HG02623 (cell line): ENCODE results near the gene MT1M.
"Not testable (repeated sequence)": the region's sequence is repeated elsewhere in the genome, so short reads cannot be mapped to it uniquely, and the experiment has no call there.

ENCODE experiments used
- ATAC-seq: cut with Tn5 transposase; IDR thresholded peaks from one replicate; pipeline ENCODE4 v1.9.1; 2021; ENCODE audit warnings: moderate library complexity; ENCODE audit not compliant: unreplicated experiment

MT1M gene

DNA sequence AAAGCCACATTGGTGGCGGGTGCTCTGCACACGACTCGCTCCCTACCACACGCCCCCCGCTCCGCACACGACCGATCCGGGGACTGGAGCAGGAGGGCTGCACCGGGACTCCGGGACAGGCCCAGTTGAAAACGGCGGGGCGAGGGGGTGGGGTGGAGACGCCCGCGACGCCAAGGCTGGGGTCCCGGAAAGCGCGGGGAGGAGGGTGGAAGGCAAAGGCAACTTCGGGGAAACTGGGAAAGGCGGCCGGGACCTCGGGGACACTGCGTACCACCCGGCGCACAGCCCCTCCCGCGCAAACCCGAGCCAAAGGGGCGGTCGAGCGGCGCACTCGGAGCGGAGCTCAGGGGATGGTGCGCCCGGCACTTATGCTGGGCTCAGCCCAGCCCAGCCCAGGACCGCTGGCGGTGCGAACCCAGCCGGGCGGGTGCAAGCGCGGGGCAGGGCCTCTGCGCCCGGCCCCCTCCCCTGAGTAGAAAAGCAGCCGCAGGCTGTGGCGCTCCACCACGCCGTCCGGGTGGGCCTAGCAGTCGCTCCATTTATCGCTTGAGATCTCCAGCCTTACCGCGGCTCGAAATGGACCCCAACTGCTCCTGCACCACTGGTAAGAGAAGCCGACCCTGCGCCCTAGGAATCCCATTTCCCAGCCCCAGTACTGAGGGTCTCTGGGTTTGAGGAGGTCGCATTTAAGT lies at the start of gene MT1M:
TSS of gene MT1M (plus strand) at position 504 of the 692 bp plus-strand sequence. CDS start at position 577, 73 bp downstream.
- ATAC-seq: no peak

DNA sequence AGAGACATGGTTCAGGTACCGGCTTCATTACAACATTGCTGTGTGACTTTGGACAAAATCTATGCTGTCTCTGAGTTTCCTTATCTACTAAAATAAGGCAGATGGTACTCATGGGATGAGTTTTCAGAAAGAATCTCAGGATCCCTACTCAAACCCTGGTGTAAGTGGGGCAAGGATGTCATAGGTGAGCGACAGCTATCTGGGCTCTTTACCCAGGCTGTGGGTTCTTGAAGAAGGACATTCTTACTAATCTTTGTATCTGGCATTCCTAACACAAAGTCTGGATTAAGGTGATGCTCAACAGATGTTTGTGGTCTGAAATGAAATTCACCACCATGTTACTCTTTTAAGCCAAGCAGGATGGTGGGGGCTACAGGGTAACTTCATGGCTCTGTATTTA lies 49.5 kb upstream of the MT1M start:
- not testable (repeated sequence) for ATAC-seq

- no peak for ATAC-seq
These were observed 48.9 kb upstream of the MT1M start for GRCh38 chr16:56583351-56584168.

DNA sequence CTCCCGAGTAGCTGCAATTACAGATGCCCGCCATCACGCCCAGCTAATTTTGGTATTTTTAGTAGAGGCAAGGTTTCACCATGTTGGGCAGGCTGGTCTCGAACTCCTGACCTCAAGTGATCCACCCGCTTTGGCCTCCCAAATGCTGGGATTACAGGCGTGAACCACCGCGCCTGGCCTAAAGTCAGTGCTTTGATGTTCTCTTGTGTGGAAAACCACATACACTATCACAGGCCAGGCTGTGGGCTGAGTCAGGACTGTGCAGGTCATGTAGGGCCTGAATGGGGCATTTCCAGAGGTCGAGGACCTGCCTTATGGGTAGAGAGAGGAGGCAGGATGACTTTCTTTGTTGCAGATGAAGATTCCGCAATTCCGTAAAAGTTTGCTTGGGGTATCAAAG lies 48.2 kb upstream of the MT1M start:
- ATAC-seq: no peak

GRCh38 chr16:56588781-56589140 lies 43.7 kb upstream of the MT1M start:
- ATAC-seq: no peak

DNA sequence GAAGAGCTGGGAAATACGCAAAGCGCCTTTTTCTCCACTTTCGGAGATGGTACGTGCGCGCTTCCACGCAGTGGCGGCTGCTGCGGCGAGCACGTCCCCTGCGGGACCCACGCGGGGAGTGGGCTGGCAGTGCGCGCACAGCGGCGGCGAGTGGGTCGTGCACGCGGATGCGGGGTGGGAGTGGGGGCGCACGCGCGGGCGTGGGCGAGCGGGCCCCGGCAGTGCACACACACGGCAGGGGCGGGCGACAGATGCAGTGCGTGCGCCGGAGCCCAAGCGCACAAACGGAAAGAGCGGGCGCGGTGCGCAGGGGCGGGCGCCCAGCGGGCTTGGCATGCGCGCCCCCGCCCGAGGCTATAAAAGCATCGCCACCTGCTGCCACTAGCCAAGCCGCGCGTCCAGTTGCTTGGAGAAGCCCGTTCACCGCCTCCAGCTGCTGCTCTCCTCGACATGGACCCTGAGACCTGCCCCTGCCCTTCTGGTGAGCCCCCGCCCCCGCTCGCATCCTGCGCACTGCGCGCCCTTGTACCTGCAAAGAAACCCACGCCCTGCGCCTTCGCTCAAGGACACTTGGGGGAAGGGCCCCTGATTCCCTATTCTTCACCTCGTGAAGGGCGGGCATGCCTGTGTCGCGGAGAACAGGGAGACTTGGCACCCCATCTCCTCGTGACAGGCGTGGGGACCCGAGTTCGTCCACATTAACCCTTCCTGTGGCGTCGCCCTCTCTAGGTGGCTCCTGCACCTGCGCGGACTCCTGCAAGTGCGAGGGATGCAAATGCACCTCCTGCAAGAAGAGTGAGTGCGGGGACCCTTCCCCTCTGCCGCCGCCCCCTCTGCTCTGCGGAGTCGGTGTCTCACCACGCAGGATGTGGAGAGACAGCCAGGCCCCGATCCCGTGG lies 43.1 kb upstream of the MT1M start, which contains the start of gene MT3:
TSS of gene MT3 (plus strand) at position 388 of the 899 bp plus-strand sequence. CDS start at position 451, 63 bp downstream.
- no peak for ATAC-seq

DNA sequence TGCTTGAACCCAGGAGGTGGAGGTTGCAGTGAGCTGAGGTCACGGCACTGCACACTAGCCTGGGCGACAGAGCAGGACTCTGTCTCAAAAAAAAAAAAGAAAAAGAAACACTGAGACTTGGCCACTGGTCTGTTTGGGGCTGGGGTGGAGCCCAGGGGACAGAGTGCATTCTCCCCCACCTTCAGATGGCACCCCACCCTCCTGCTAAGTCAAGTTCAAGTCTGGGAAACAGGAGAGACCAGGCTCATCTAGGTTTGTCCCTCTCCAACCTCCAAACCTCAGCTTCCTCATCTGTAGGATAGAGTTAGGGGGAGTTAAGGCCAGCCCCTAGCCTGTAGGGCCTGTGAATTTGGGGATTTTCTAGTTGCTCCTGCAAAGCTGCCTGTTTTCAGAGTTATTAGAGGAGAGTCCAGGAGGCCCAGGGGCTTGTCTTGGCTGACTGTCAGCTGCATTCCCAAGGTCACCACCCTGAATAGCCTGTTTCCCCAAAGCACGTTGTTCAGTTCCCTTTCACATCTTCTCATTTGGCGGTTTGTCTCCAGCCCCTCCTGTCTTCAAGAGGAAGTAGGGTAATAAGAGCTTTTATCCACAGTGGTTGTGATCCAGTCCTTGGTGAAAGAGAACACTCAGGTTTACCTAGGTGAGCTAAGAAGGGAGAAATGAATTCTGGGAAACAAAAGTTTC lies 40.9 kb upstream of the MT1M start:
- no peak for ATAC-seq

GRCh38 chr16:56593573-56594291 lies 38.7 kb upstream of the MT1M start:
- no peak for ATAC-seq

DNA sequence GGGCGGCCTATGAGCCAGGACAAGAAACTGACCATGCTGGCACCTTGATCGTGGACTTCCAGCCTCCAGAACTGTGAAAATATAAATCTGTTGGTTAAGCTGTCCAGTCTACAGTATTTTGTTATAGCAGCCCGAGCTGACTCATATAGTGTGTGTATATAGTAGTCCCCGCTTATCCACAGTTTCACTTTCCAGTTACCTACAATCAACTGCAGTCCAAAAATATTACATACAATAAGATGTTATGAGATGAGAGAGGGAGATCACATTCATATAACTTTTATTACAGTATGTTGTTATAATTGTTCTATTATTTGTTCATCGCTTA lies 38.2 kb upstream of the MT1M start:
- no peak for ATAC-seq

- no peak for ATAC-seq
These were observed 32.0 kb upstream of the MT1M start for GRCh38 chr16:56600398-56600999.

GRCh38 chr16:56601325-56601724 lies 31.1 kb upstream of the MT1M start:
- ATAC-seq: no peak

- ATAC-seq: no peak
These were observed 28.9 kb upstream of the MT1M start for GRCh38 chr16:56603589-56603988.

GRCh38 chr16:56604966-56605365 lies 27.5 kb upstream of the MT1M start:
- ATAC-seq: no peak

GRCh38 chr16:56605475-56605874 lies 27.0 kb upstream of the MT1M start:
- ATAC-seq: no peak

DNA sequence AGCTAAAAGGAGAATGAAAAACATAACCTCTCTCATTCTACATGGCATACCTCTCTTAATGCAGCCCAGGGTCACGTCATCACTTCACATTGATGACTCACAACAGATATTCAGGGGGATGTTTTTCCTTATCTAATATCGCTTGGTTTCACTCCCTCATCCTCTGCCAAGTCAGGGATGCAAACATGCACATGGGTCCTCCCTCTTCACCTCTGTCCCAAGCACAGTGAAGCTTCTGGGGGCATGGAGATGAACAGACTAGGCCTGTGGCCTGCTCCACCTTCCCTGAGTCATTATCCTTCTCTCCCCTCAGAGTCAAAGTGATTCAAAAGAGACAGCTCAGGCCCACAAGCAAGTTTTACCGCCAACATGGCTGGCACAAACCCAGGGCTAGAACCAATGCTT lies 26.4 kb upstream of the MT1M start:
- no peak for ATAC-seq

GRCh38 chr16:56606476-56607108 lies 25.9 kb upstream of the MT1M start:
- ATAC-seq: no peak

GRCh38 chr16:56607109-56607618 lies 25.3 kb upstream of the MT1M start:
- ATAC-seq: no peak

DNA sequence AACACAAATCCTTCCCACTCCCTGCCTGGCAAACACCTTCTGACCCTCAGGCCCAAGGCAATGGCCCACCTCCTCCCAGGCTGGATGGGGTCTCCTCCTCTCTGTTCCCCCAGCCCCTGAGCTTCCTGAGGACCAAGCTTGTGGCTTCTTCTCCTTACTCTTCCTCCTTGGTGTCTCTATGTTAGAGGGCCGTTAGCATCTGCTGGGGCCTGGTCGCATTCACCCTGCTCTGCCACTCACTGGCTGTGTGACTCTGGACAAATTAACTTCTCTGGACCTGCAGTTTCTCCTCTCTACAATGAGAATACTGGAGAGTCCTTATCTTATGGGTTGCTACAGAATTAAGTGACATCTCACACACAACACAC lies 24.8 kb upstream of the MT1M start:
- ATAC-seq: no peak
